ENCODE results near the gene TESPA1.
"Not testable (repeated sequence)": the region's sequence is repeated elsewhere in the genome, so short reads cannot be mapped to it uniquely, and the experiment has no call there.

TESPA1 gene

GRCh38 chr12:54943292-54943691 is 41.3 kb downstream of the TESPA1 start:
- not testable (repeated sequence) for DNase-seq

GRCh38 chr12:54941659-54942058 is 42.9 kb downstream of the TESPA1 start:
- no peak for DNase-seq

GRCh38 chr12:54940727-54941315 is 43.7 kb downstream of the TESPA1 start:
- no peak for DNase-seq

GRCh38 chr12:54937929-54938328 is 46.6 kb downstream of the TESPA1 start:
- DNase-seq: no peak

GRCh38 chr12:54937376-54937775 is 47.2 kb downstream of the TESPA1 start:
- no peak for DNase-seq

GRCh38 chr12:54936736-54937135 is 47.8 kb downstream of the TESPA1 start:
- DNase-seq: no peak

GRCh38 chr12:54935235-54935951 is 49.2 kb downstream of the TESPA1 start:
- peak; percentile 85 for DNase-seq

GRCh38 chr12:54934419-54934818 is 50.1 kb downstream of the TESPA1 start:
- DNase-seq: no peak

- peak; percentile 5 for DNase-seq
Observed at GRCh38 chr12:54933376-54933775, 51.2 kb downstream of the TESPA1 start.

GRCh38 chr12:54932691-54933090 is 51.9 kb downstream of the TESPA1 start:
- no peak for DNase-seq

GRCh38 chr12:54932038-54932437 is 52.5 kb downstream of the TESPA1 start:
- DNase-seq: no peak

- no peak for DNase-seq
Observed at GRCh38 chr12:54929998-54930397, 54.6 kb downstream of the TESPA1 start.

- DNase-seq: no peak
Observed at GRCh38 chr12:54926246-54926645, 58.3 kb downstream of the TESPA1 start.

- DNase-seq: no peak
Observed at GRCh38 chr12:54924972-54925707, 59.4 kb downstream of the TESPA1 start.

- DNase-seq: no peak
Observed at GRCh38 chr12:54917001-54917488, 67.5 kb downstream of the TESPA1 start.
